ENCODE results near the gene ZMYM3.

GRCh38 chrX:71214604-71215337, 39.2 kb downstream of the ZMYM3 start:
- no peak for TF ChIP-seq CTCF (IDR thresholded peaks at IDR 0.05)
- TF ChIP-seq ELF4 (CRISPR knock-in tag; IDR thresholded peaks at IDR 0.05; ENCODE audit: low read depth) = no peak
- no peak for TF ChIP-seq TEAD4 (CRISPR knock-in tag; IDR thresholded peaks at IDR 0.05)
- TF ChIP-seq NR2C2 (CRISPR knock-in tag; IDR thresholded peaks at IDR 0.05) = no peak
- no peak for TF ChIP-seq ATF6 (CRISPR knock-in tag; IDR thresholded peaks at IDR 0.05)
- TF ChIP-seq ZNF416 (CRISPR knock-in tag; IDR thresholded peaks at IDR 0.05) = no peak
- no peak for TF ChIP-seq ARID4B (CRISPR knock-in tag; IDR thresholded peaks at IDR 0.05; ENCODE audit: borderline replicate concordance)
- no peak for TF ChIP-seq MYBL2 (CRISPR knock-in tag; IDR thresholded peaks at IDR 0.05)
- no peak for TF ChIP-seq FOXP1 (CRISPR knock-in tag; IDR thresholded peaks at IDR 0.05; ENCODE audit: borderline replicate concordance)
- no peak for TF ChIP-seq IRF1 (CRISPR knock-in tag; IDR thresholded peaks at IDR 0.05)
- TF ChIP-seq E2F4 (CRISPR knock-in tag; IDR thresholded peaks at IDR 0.05; ENCODE audit: borderline replicate concordance, low read depth) = no peak
- TF ChIP-seq MXD4 (CRISPR knock-in tag; IDR thresholded peaks at IDR 0.05; ENCODE audit: borderline replicate concordance) = no peak
- TF ChIP-seq MLX (CRISPR knock-in tag; IDR thresholded peaks at IDR 0.05) = no peak
